Mesothelial cell of epicardium (in vitro differentiated cells): ENCODE data around the gene FAT1. TPM values are rescaled to one million over a fixed set of nuclear protein-coding genes. Genes with fewer than 3 reads are reported as not detected.

Experiments
- DNase-seq, 2 experiments: peaks; one replicate each; pipeline ENCODE4 v3.0.0; 2021; ENCODE audit warnings: low spot score in 2 of 2; ENCODE audit not compliant: unreplicated experiment in 2 of 2
- H3K27ac Mint-ChIP-seq: 2 replicates; pipeline ENCODE4 v1.8.0; 2021; ENCODE audit warnings: mixed read lengths
- H3K27me3 Mint-ChIP-seq: 2 replicates; pipeline ENCODE4 v1.8.0; 2021; ENCODE audit warnings: low read depth, mixed read lengths
- H3K36me3 Mint-ChIP-seq: 2 replicates; pipeline ENCODE4 v1.8.0; 2021; ENCODE audit warnings: mixed read lengths
- H3K4me1 Mint-ChIP-seq: 2 replicates; pipeline ENCODE4 v1.8.0; 2021; ENCODE audit warnings: mixed read lengths
- H3K4me3 Mint-ChIP-seq: 2 replicates; pipeline ENCODE4 v1.8.0; 2021; ENCODE audit warnings: mild to moderate bottlenecking, moderate library complexity, mixed read lengths
- H3K9me3 Mint-ChIP-seq: 2 replicates; pipeline ENCODE4 v1.8.0; 2021; ENCODE audit warnings: mixed read lengths
- CTCF ChIP-seq: fragments of 200-600 bp; sonication (generic); IDR thresholded peaks from one replicate; pipeline ENCODE4 v1.5.0; 2021; ENCODE audit warnings: antibody characterized with exemption; ENCODE audit not compliant: unreplicated experiment
- total RNA-seq: library from RNA; stranded (reverse); gene quantifications from 3 replicates; pipeline ENCODE4 v1.2.1, GENCODE V29; 2021

The FAT1 gene
- total RNA-seq, 1 donor from 2014 or later = 224 TPM

- Mint-ChIP-seq H3K4me3 (no peak overlapping the region), H3K4me1 (no peaks in the 10 kb centered on the region), H3K9me3 (no peaks in the 10 kb centered on the region), H3K27me3 (no peaks in the 10 kb centered on the region), H3K36me3 (peaks cover 53% of the 10 kb centered on the region), H3K27ac (no peak overlapping the region)
- no peak for DNase-seq
- TF ChIP-seq CTCF = no peak
Observed at GRCh38 chr4:186592966-186593586, 130.6 kb downstream of the FAT1 start.

- TF ChIP-seq CTCF = no peak
- no peak overlapping the region for H3K27ac Mint-ChIP-seq
- no peak for DNase-seq
- no peak overlapping the region for H3K4me3 Mint-ChIP-seq
- H3K36me3 Mint-ChIP-seq = peaks cover 51% of the 10 kb centered on the region
- H3K4me1 Mint-ChIP-seq = no peaks in the 10 kb centered on the region
- no peaks in the 10 kb centered on the region for H3K27me3 Mint-ChIP-seq
- no peaks in the 10 kb centered on the region for H3K9me3 Mint-ChIP-seq
Observed at GRCh38 chr4:186592445-186592844, 131.2 kb downstream of the FAT1 start.

GRCh38 chr4:186591651-186592050 lies 132.0 kb downstream of the FAT1 start:
- Mint-ChIP-seq H3K36me3 (peaks cover 47% of the 10 kb centered on the region), H3K27me3 (no peaks in the 10 kb centered on the region), H3K4me1 (no peaks in the 10 kb centered on the region), H3K4me3 (no peak overlapping the region), H3K9me3 (no peaks in the 10 kb centered on the region), H3K27ac (no peak overlapping the region)
- no peak for DNase-seq
- no peak for TF ChIP-seq CTCF

- Mint-ChIP-seq H3K27ac (no peak overlapping the region), H3K4me3 (no peak overlapping the region), H3K4me1 (no peaks in the 10 kb centered on the region), H3K27me3 (no peaks in the 10 kb centered on the region), H3K36me3 (peaks cover 38% of the 10 kb centered on the region), H3K9me3 (no peaks in the 10 kb centered on the region)
- TF ChIP-seq CTCF = no peak
- no peak for DNase-seq
Observed at GRCh38 chr4:186588503-186588902, 135.2 kb downstream of the FAT1 start.

- DNase-seq = peak in 1 of 2 experiments; percentile 79
- H3K27ac Mint-ChIP-seq = no peak overlapping the region
- TF ChIP-seq CTCF = peak; percentile 92
- H3K27me3 Mint-ChIP-seq = no peaks in the 10 kb centered on the region
- peaks cover 37% of the 10 kb centered on the region for H3K36me3 Mint-ChIP-seq
- no peaks in the 10 kb centered on the region for H3K4me1 Mint-ChIP-seq
- H3K4me3 Mint-ChIP-seq = no peak overlapping the region
- peaks cover 6% of the 10 kb centered on the region for H3K9me3 Mint-ChIP-seq
Observed at GRCh38 chr4:186587416-186588018, 136.1 kb downstream of the FAT1 start.
